SK-N-SH (cell line): ENCODE results near the gene DSG4. TPM values are rescaled to one million over a fixed set of nuclear protein-coding genes. Genes with fewer than 3 reads are reported as not detected.

Source experiments
- CTCF ChIA-PET: fragments of 300-600, 350-600 bp; formaldehyde crosslinking; extraction: SDS; loops from one replicate; lab custom pipeline; 2021; lab: Yijun Ruan, JAX
- POLR2A ChIA-PET: fragments of 350-600 bp; sonication (Branson Sonifier 250); formaldehyde crosslinking; extraction: SDS; loops from one replicate; lab custom pipeline; 2020; ENCODE audit warnings: antibody characterized with exemption, inconsistent platforms; lab: Yijun Ruan, JAX
- DNase-seq: peaks from one replicate; pipeline ENCODE4 v3.0.0; 2012
- H2AFZ ChIP-seq: fragments of 200-600 bp; sonication (generic); 2 replicates; pipeline ENCODE4 v1.8.1; 2016; ENCODE audit warnings: antibody characterized with exemption, mild to moderate bottlenecking, low read depth
- H3F3A ChIP-seq: fragments of 200-600 bp; sonication (generic); replicated peaks from 2 replicates; pipeline ENCODE3; 2016; ENCODE audit warnings: antibody characterized with exemption, mild to moderate bottlenecking; ENCODE audit not compliant: insufficient read depth
- H3K27ac ChIP-seq, 2 experiments: fragments of 200-500 bp in 1 of 2; fragments of 200-600 bp in 1 of 2; sonication (Bioruptor generic) in 1 of 2; sonication (generic), shearing (Covaris generic) in 1 of 2; 2 replicates each; pipeline versions ENCODE4 v1.5.1 to v1.6.1; 2014 to 2016; ENCODE audit warnings: low read depth in 2 of 2, inconsistent platforms in 1 of 2, low read length in 1 of 2, mild to moderate bottlenecking in 1 of 2, mixed read lengths in 1 of 2
- H3K27me3 ChIP-seq: fragments of 200-600 bp; sonication (generic), shearing (Covaris generic); 2 replicates; pipeline ENCODE4 v1.6.1; 2016; ENCODE audit warnings: mixed run types; ENCODE audit not compliant: insufficient read depth
- H3K36me3 ChIP-seq, 2 experiments: fragments of 200-500 bp in 1 of 2; fragments of 200-600 bp in 1 of 2; sonication (Bioruptor generic) in 1 of 2; sonication (generic) in 1 of 2; replicated peaks in 1 of 2; 2 replicates each; pipeline versions ENCODE3 to v1.5.1; 2014 to 2016; ENCODE audit warnings: low read length in 1 of 2, mild to moderate bottlenecking in 1 of 2; ENCODE audit not compliant: insufficient read depth in 2 of 2, control insufficient read depth in 1 of 2
- H3K4me1 ChIP-seq, 2 experiments: fragments of 200-500 bp in 1 of 2; fragments of 200-600 bp in 1 of 2; sonication (Bioruptor generic) in 1 of 2; sonication (generic), shearing (Covaris generic) in 1 of 2; 2 replicates each; pipeline versions ENCODE4 v1.5.1 to v1.6.1; 2014 to 2016; ENCODE audit warnings: low read depth in 1 of 2, low read length in 1 of 2, mixed run types in 1 of 2; ENCODE audit not compliant: insufficient read depth in 2 of 2, control insufficient read depth in 1 of 2
- H3K4me2 ChIP-seq: fragments of 200-600 bp; sonication (generic), shearing (Covaris generic); 2 replicates; pipeline ENCODE4 v1.6.1; 2017; ENCODE audit warnings: mixed run types
- H3K4me3 ChIP-seq, 2 experiments: fragments of 200-500 bp in 1 of 2; fragments of 200-600 bp in 1 of 2; sonication (Bioruptor generic) in 1 of 2; sonication (generic), shearing (Covaris generic) in 1 of 2; 2 replicates each; pipeline versions ENCODE4 v1.5.1 to v1.8.1; 2014 to 2016; ENCODE audit warnings: low read depth in 2 of 2, inconsistent platforms in 1 of 2, low read length in 1 of 2, mild to moderate bottlenecking in 1 of 2, mixed read lengths in 1 of 2, moderate library complexity in 1 of 2
- H3K79me2 ChIP-seq: fragments of 200-600 bp; sonication (generic); 2 replicates; pipeline ENCODE4 v1.8.1; 2017; ENCODE audit warnings: mild to moderate bottlenecking; ENCODE audit not compliant: insufficient read depth
- H3K9ac ChIP-seq: fragments of 200-600 bp; sonication (generic); 2 replicates; pipeline ENCODE4 v1.6.1; 2017; ENCODE audit warnings: mixed run types
- H3K9me2 ChIP-seq: fragments of 200-600 bp; sonication (generic); 2 replicates; pipeline ENCODE4 v1.6.1; 2017; ENCODE audit warnings: mixed run types
- H3K9me3 ChIP-seq: fragments of 200-600 bp; sonication (generic); 2 replicates; pipeline ENCODE4 v1.6.1; 2017; ENCODE audit warnings: mixed run types, mild to moderate bottlenecking, moderate library complexity
- H4K20me1 ChIP-seq: fragments of 200-600 bp; sonication (generic); 2 replicates; pipeline ENCODE4 v1.6.1; 2017; ENCODE audit warnings: mild to moderate bottlenecking, mixed run types; ENCODE audit not compliant: insufficient read depth
- EP300 ChIP-seq, 2 experiments: IDR thresholded peaks; 2 replicates each; pipeline versions ENCODE4 v1.4.0 to v1.6.1; 2012; ENCODE audit warnings: borderline replicate concordance in 1 of 2, low read depth in 1 of 2, low read length in 1 of 2
- FOXM1 ChIP-seq: IDR thresholded peaks from 2 replicates; pipeline ENCODE4 v1.4.0; 2012; ENCODE audit warnings: low read depth, mild to moderate bottlenecking
- GATA2 ChIP-seq: sonication (generic); formaldehyde crosslinking; IDR thresholded peaks from 2 replicates; pipeline ENCODE4 v1.5.0; 2020; ENCODE audit warnings: mild to moderate bottlenecking, missing genetic modification reagents
- JUND ChIP-seq: IDR thresholded peaks from 2 replicates; pipeline ENCODE4 v1.4.0; 2012
- MEF2A ChIP-seq: IDR thresholded peaks from 2 replicates; pipeline ENCODE4 v1.4.0; 2012; ENCODE audit warnings: low read depth, borderline replicate concordance
- TAF1 ChIP-seq: IDR thresholded peaks from 2 replicates; pipeline ENCODE4 v1.6.1; 2012; ENCODE audit warnings: low read depth, mild to moderate bottlenecking, low read length, moderate library complexity, borderline replicate concordance
- TCF12 ChIP-seq: IDR thresholded peaks from 2 replicates; pipeline ENCODE4 v1.4.0; 2012
- YY1 ChIP-seq: IDR thresholded peaks from 2 replicates; pipeline ENCODE4 v1.4.0; 2012; ENCODE audit warnings: low read depth, mild to moderate bottlenecking
- WGBS: methylation state at CpG from one replicate; pipeline ENCODE4 v1.1.6; 2017; ENCODE audit warnings: low lambda C conversion rate; 5-methylcytosine and 5-hydroxymethylcytosine counted together
- polyA plus RNA-seq, 3 experiments: library from polyadenylated mRNA; depleted of rRNA; stranded (reverse); fragments of >200 nt; gene quantifications; 2 replicates each; pipeline ENCODE4 v1.2.3, GENCODE V29; 2012
- TF ChIP-seq, protein P1 (sequence below): fragments of 150-350 bp; IDR thresholded peaks from 2 replicates; pipeline ENCODE4 v1.6.1; 2017; ENCODE audit warnings: antibody characterized with exemption, low read length, low read depth, borderline replicate concordance

Gene DSG4
- polyA plus RNA-seq, 1 of the 3 experiments (the other 2 are of a cell fraction) = not detected

DNA sequence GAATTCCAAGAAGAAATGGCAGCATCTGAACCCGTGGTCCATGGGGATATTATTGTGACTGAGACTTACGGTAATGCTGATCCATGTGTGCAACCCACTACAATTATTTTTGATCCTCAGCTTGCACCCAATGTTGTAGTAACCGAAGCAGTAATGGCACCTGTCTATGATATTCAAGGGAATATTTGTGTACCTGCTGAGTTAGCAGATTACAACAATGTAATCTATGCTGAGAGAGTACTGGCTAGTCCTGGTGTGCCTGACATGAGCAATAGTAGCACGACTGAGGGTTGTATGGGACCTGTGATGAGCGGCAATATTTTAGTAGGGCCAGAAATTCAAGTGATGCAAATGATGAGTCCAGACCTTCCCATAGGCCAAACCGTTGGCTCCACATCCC is 36.6 kb downstream of the DSG4 start:
- CTCF ChIA-PET = no interaction called here
- no peak for DNase-seq

DNA sequence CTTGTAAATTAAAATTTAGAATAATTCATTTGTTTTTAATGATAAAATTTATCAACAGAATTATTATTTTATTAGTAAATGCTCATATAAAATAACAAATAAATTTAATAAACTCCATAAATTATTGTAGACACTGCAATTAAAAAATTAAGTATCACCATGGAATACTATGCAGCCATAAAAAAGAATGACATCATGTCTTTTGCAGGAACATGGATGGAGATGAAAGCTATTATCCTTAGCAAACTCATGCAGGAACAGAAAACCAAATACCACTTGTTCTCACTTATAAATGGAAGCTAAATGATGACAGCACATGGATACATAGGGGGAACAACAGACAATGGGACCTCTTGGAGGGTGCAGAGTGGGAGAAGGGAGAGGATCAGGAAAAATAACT is 41.3 kb downstream of the DSG4 start:
- no peaks in the 10 kb centered on the region for H3K27me3 ChIP-seq
- H3K4me3 ChIP-seq = no peak overlapping the region
- no peaks in the 10 kb centered on the region for H3K9me2 ChIP-seq
- no peak for DNase-seq
- H3K79me2 ChIP-seq = no peaks in the 10 kb centered on the region
- CTCF ChIA-PET = interaction anchor here (1.6 kb wide), 1 partner anchor 13 kb away, joined by 4 read pairs; no protein-coding TSS in a partner anchor
- TF ChIP-seq GATA2 (CRISPR knock-in tag) = no peak
- no peak for TF ChIP-seq JUND
- TF ChIP-seq TCF12 = no peak
- TF ChIP-seq TAF1 = no peak
- no peak for TF ChIP-seq FOXM1
- TF ChIP-seq EP300 (IDR thresholded peaks at IDR 0.05; ENCODE audit: borderline replicate concordance in 1 of 2, low read depth in 1 of 2, low read length in 1 of 2) = no peak
- TF ChIP-seq, all 33 proteins: peak for 0
- Histone ChIP-seq H3K4me1 (no peaks in the 10 kb centered on the region), H3K27ac (no peak overlapping the region), H3K4me2 (no peak overlapping the region), H3K9ac (no peak overlapping the region), H2AFZ (no peak overlapping the region), H3K9me3 (no peaks in the 10 kb centered on the region), H4K20me1 (no peaks in the 10 kb centered on the region), H3K36me3 (no peaks in the 10 kb centered on the region), H3F3A (no peaks in the 10 kb centered on the region)
- POLR2A ChIA-PET = no interaction called here

More for the DNA sequence above, 36.6 kb downstream of the DSG4 start:
- H3K4me1 ChIP-seq = no peaks in the 10 kb centered on the region
- H3K4me3 ChIP-seq = no peak overlapping the region
- no peak overlapping the region for H3K27ac ChIP-seq
- WGBS = 15% methylated on average over 6 of the region's 6 CpGs
- H3K36me3 ChIP-seq = no peaks in the 10 kb centered on the region
- H3K79me2 ChIP-seq = no peaks in the 10 kb centered on the region
- H3K27me3 ChIP-seq = peaks cover 7% of the 10 kb centered on the region; the same call in 1 of the 2 replicates
- TF ChIP-seq YY1 (no peak), MEF2A (no peak)
- TF ChIP-seq, all 33 proteins: peak for 0
- Histone ChIP-seq H3K4me2 (no peak overlapping the region), H3F3A (no peaks in the 10 kb centered on the region), H3K9me2 (no peaks in the 10 kb centered on the region), H2AFZ (no peak overlapping the region), H3K9me3 (no peaks in the 10 kb centered on the region), H4K20me1 (no peaks in the 10 kb centered on the region), H3K9ac (no peak overlapping the region)
- POLR2A ChIA-PET = no interaction called here

DNA sequence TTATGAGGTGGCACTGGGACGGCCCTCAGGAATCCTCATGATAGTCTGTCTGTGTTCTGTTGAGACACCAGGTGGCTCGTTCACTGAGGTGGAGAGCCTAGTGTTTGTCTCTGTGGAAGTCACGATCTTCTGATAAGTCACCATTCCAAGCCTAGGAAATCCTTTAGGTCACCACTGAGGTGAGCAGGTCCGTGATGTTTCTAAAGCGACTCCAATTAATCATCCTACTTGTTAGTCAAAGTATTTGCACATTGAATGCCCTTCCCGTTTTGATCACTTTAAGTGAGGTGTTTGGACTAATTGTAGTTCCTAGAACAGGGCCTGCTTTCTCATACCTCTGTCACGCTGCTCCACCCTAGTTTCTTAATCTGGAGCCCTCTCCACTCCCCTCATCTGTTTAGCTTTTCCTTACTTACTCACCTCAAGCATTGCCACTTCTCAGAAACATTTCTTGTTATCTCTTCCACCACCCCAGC is 42.9 kb downstream of the DSG4 start:
- no peaks in the 10 kb centered on the region for H3K36me3 ChIP-seq
- H3K4me3 ChIP-seq = no peak overlapping the region
- H3K4me1 ChIP-seq = no peaks in the 10 kb centered on the region
- H3K9me3 ChIP-seq = no peaks in the 10 kb centered on the region
- H2AFZ ChIP-seq = no peak overlapping the region
- H3F3A ChIP-seq = no peaks in the 10 kb centered on the region
- DNase-seq = no peak
- ChIA-PET POLR2A (no interaction called here), CTCF (no interaction called here)
- no peaks in the 10 kb centered on the region for H3K79me2 ChIP-seq
- no peaks in the 10 kb centered on the region for H3K9me2 ChIP-seq
- no peak overlapping the region for H3K27ac ChIP-seq
- no peaks in the 10 kb centered on the region for H3K27me3 ChIP-seq
- H4K20me1 ChIP-seq = no peaks in the 10 kb centered on the region
- TF ChIP-seq, protein P1, sequence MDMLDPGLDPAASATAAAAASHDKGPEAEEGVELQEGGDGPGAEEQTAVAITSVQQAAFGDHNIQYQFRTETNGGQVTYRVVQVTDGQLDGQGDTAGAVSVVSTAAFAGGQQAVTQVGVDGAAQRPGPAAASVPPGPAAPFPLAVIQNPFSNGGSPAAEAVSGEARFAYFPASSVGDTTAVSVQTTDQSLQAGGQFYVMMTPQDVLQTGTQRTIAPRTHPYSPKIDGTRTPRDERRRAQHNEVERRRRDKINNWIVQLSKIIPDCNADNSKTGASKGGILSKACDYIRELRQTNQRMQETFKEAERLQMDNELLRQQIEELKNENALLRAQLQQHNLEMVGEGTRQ = no peak
- H3K9ac ChIP-seq = no peak overlapping the region
- 17% methylated on average over 6 of the region's 7 CpGs for WGBS
- no peak overlapping the region for H3K4me2 ChIP-seq
